T-helper 1 cell treated with Interleukin-12 subunit alpha and Interleukin-12 subunit beta and Interleukin-4 antibody, amounts not matched to agents 30 ng/mL and 1 ng/mL, for 36 hours (primary cell): ENCODE results near the gene C9orf85. TPM values are rescaled to one million over a fixed set of nuclear protein-coding genes. Genes with fewer than 3 reads are reported as not detected.
"Not testable (repeated sequence)": the region's sequence is repeated elsewhere in the genome, so short reads cannot be mapped to it uniquely, and the experiment has no call there.

Experiments
- intact Hi-C: fragments of 100-400 bp; cut with micrococcal nuclease; formaldehyde crosslinking; loops from one replicate; pipeline ENCODE4 v1.15.1; 2024
- total RNA-seq: library from RNA; stranded (reverse); gene quantifications from 2 replicates; pipeline ENCODE4 v1.2.3, GENCODE V29; 2022

The C9orf85 gene
- total RNA-seq, 1 donor from 2014 or later, result 10.7 TPM

GRCh38 chr9:71937070-71937625 is 25.7 kb downstream of the C9orf85 start:
- intact Hi-C loops, result no loop called here

- intact Hi-C loops, result no loop called here
Observed at GRCh38 chr9:71937898-71938297, 26.5 kb downstream of the C9orf85 start.

- intact Hi-C loops, result no loop called here
Observed at GRCh38 chr9:71941060-71941568, 29.7 kb downstream of the C9orf85 start.

- intact Hi-C loops, result no loop called here
Observed at GRCh38 chr9:71941998-71942567, 30.6 kb downstream of the C9orf85 start.

- intact Hi-C loops, result no loop called here
Observed at GRCh38 chr9:71944754-71945375, 33.4 kb downstream of the C9orf85 start.

GRCh38 chr9:71954652-71955051 is 43.2 kb downstream of the C9orf85 start:
- intact Hi-C loops, result not testable (repeated sequence)

- intact Hi-C loops, result no loop called here
Observed at GRCh38 chr9:71955300-71955915, 44.0 kb downstream of the C9orf85 start.

GRCh38 chr9:71962328-71962727 is 50.9 kb downstream of the C9orf85 start:
- intact Hi-C loops, result no loop called here

GRCh38 chr9:71963471-71963996 is 52.1 kb downstream of the C9orf85 start:
- intact Hi-C loops, result not testable (repeated sequence)

GRCh38 chr9:71965403-71965802 is 54.0 kb downstream of the C9orf85 start:
- intact Hi-C loops, result no loop called here

GRCh38 chr9:71966601-71967000 is 55.2 kb downstream of the C9orf85 start:
- intact Hi-C loops, result no loop called here

GRCh38 chr9:71968541-71969090 is 57.2 kb downstream of the C9orf85 start:
- intact Hi-C loops, result no loop called here

GRCh38 chr9:71975833-71976232 is 64.4 kb downstream of the C9orf85 start:
- intact Hi-C loops, result loop anchor here (2.0 kb wide), 1 partner anchor 169 kb away; no protein-coding TSS in a partner anchor

- intact Hi-C loops, result loop anchor here (2.0 kb wide), 1 partner anchor 170 kb away; no protein-coding TSS in a partner anchor
Observed at GRCh38 chr9:71977003-71977402, 65.6 kb downstream of the C9orf85 start.

GRCh38 chr9:71980266-71981190 is 69.1 kb downstream of the C9orf85 start:
- intact Hi-C loops, result no loop called here

- intact Hi-C loops, result no loop called here
Observed at GRCh38 chr9:71981944-71982343, 70.5 kb downstream of the C9orf85 start.

- intact Hi-C loops, result no loop called here
Observed at GRCh38 chr9:71984403-71984802, 73.0 kb downstream of the C9orf85 start.

GRCh38 chr9:71984831-71985281 is 73.4 kb downstream of the C9orf85 start:
- intact Hi-C loops, result no loop called here

- intact Hi-C loops, result no loop called here
Observed at GRCh38 chr9:71985297-71985911, 74.0 kb downstream of the C9orf85 start.

- intact Hi-C loops, result no loop called here
Observed at GRCh38 chr9:71986900-71987299, 75.5 kb downstream of the C9orf85 start.
